ENCODE results near the gene AMBP.

GRCh38 chr9:114026335-114026734 lies 51.8 kb downstream of the AMBP start:
- TF ChIP-seq POLR2AphosphoS5 (IDR thresholded peaks at IDR 0.05; ENCODE audit: low read depth, low read length): no peak
- TF ChIP-seq TAF1 (IDR thresholded peaks at IDR 0.05; ENCODE audit: borderline replicate concordance, insufficient read depth, low read length): no peak
- TF ChIP-seq REST (IDR thresholded peaks at IDR 0.05; ENCODE audit: insufficient read depth in 1 of 2, low read depth in 2 of 2, low read length in 2 of 2): no peak
- no peak for TF ChIP-seq SIN3A (IDR thresholded peaks at IDR 0.05; ENCODE audit: borderline replicate concordance, insufficient read depth, low read length)

Measured in PFSK-1 (cell line).